Uterus (tissue), 2 donors: ENCODE data around the gene LRRC63.

ENCODE experiments used
- CTCF ChIP-seq, 4 experiments: fragments of 200-600 bp in 2 of 4; fragments of 450-650 bp in 2 of 4; sonication (generic) in 2 of 4; IDR thresholded peaks; one replicate each; pipeline ENCODE4 v1.5.1; 2016 to 2019; ENCODE audit warnings: antibody characterized with exemption in 4 of 4, mild to moderate bottlenecking in 2 of 4, moderate library complexity in 1 of 4
- POLR2A ChIP-seq, 2 donors: fragments of 450-650 bp; IDR thresholded peaks; one replicate each; pipeline ENCODE4 v1.6.1; 2016; ENCODE audit warnings: antibody characterized with exemption in 2 of 2, mild to moderate bottlenecking in 1 of 2, moderate library complexity in 1 of 2

- TF ChIP-seq CTCF (IDR thresholded peaks at IDR 0.05): no peak
- TF ChIP-seq POLR2A (IDR thresholded peaks at IDR 0.05): no peak
Measured at GRCh38 chr13:46171217-46171616, 40.5 kb upstream of the LRRC63 start.
